HepG2 (cell line): ENCODE data around the gene RPS19BP1. TPM values are rescaled to one million over a fixed set of nuclear protein-coding genes. Genes with fewer than 3 reads are reported as not detected.

Experiments
- DPF2 ChIP-seq: sonication (generic); formaldehyde crosslinking; IDR thresholded peaks from 2 replicates; pipeline ENCODE4 v1.4.0; 2020; ENCODE audit warnings: mild to moderate bottlenecking, low read depth, missing genetic modification reagents, borderline replicate concordance
- ERF ChIP-seq: IDR thresholded peaks from 2 replicates; pipeline ENCODE4 v1.6.1; 2018; ENCODE audit warnings: missing biosample characterization, missing genetic modification reagents
- MXI1 ChIP-seq: IDR thresholded peaks from 3 replicates; pipeline ENCODE4 v1.6.1; 2012; ENCODE audit warnings: low read depth, low read length, inconsistent platforms, borderline replicate concordance
- PAWR ChIP-seq: sonication (generic); formaldehyde crosslinking; IDR thresholded peaks from 2 replicates; pipeline ENCODE4 v1.4.0; 2020; ENCODE audit warnings: missing genetic modification reagents, mild to moderate bottlenecking, borderline replicate concordance
- PAX8 ChIP-seq: sonication (generic); formaldehyde crosslinking; IDR thresholded peaks from 2 replicates; pipeline ENCODE4 v1.8.0; 2022; ENCODE audit warnings: mild to moderate bottlenecking, missing genetic modification reagents, borderline replicate concordance
- PHF21A ChIP-seq: sonication (generic); formaldehyde crosslinking; IDR thresholded peaks from 2 replicates; pipeline ENCODE4 v1.5.0; 2020; ENCODE audit warnings: mild to moderate bottlenecking, missing genetic modification reagents
- PPARG ChIP-seq: conservative IDR thresholded peaks from 2 replicates; pipeline ENCODE4 v1.6.1; 2016; ENCODE audit warnings: missing biosample characterization, missing genetic modification reagents
- REPIN1 ChIP-seq: sonication (generic); formaldehyde crosslinking; IDR thresholded peaks from 2 replicates; pipeline ENCODE4 v1.8.0; 2022; ENCODE audit warnings: missing genetic modification reagents, low read depth, mild to moderate bottlenecking, borderline replicate concordance
- ZFP90 ChIP-seq: sonication (generic); formaldehyde crosslinking; IDR thresholded peaks from 2 replicates; pipeline ENCODE4 v1.8.0; 2022; ENCODE audit warnings: missing genetic modification reagents, mild to moderate bottlenecking, inconsistent platforms, borderline replicate concordance
- ZNF616 ChIP-seq: sonication (generic); formaldehyde crosslinking; IDR thresholded peaks from 2 replicates; pipeline ENCODE4 v1.5.0; 2020; ENCODE audit warnings: low read depth, mild to moderate bottlenecking, missing genetic modification reagents
- ZNF83 ChIP-seq: sonication (generic); formaldehyde crosslinking; IDR thresholded peaks from 2 replicates; pipeline ENCODE4 v1.4.0; 2020; ENCODE audit warnings: missing genetic modification reagents, mild to moderate bottlenecking, borderline replicate concordance
- ZZZ3 ChIP-seq: sonication (generic); formaldehyde crosslinking; IDR thresholded peaks from 2 replicates; pipeline ENCODE4 v1.4.0; 2020; ENCODE audit warnings: missing genetic modification reagents, mild to moderate bottlenecking, borderline replicate concordance
- polyA plus RNA-seq, 8 experiments: library from polyadenylated mRNA; depleted of rRNA in 3 of 8; stranded (reverse) in 7 of 8; unstranded in 1 of 8; fragments of >200 nt; fragmentation: Illumina TruSeq in 4 of 8; extraction: Trizol in 4 of 8; gene quantifications; 2 replicates each; pipeline versions ENCODE4 v1.2.1 to v1.2.3, GENCODE V29; 2011 to 2016; ENCODE audit warnings: low read depth in 4 of 8, missing spikeins in 1 of 8, mixed read lengths in 1 of 8; ENCODE audit not compliant: insufficient read depth in 1 of 8
- total RNA-seq, 5 experiments: library from RNA; depleted of rRNA; stranded (reverse); fragments of >200 nt; fragmentation: Illumina TruSeq; extraction: Trizol; gene quantifications; 2 replicates each; pipeline ENCODE4 v1.2.3, GENCODE V29; 2016; ENCODE audit warnings: low read depth in 1 of 5
- TF ChIP-seq, protein P1 (sequence below): IDR thresholded peaks from 2 replicates; pipeline ENCODE4 v1.6.1; 2016; ENCODE audit warnings: mild to moderate bottlenecking
- TF ChIP-seq, protein P2 (sequence below): sonication (generic); formaldehyde crosslinking; IDR thresholded peaks from 2 replicates; pipeline ENCODE4 v1.4.0; 2020; ENCODE audit warnings: missing genetic modification reagents
- TF ChIP-seq, protein P3 (sequence below): sonication (generic); formaldehyde crosslinking; IDR thresholded peaks from 2 replicates; pipeline ENCODE4 v1.5.1; 2020; ENCODE audit warnings: mild to moderate bottlenecking, missing genetic modification reagents, borderline replicate concordance
- TF ChIP-seq, protein P4 (sequence below): sonication (generic); formaldehyde crosslinking; IDR thresholded peaks from 2 replicates; pipeline ENCODE4 v1.9.0; 2021; ENCODE audit warnings: missing genetic modification reagents, borderline replicate concordance
- TF ChIP-seq, protein P5 (sequence below): sonication (generic); formaldehyde crosslinking; IDR thresholded peaks from 2 replicates; pipeline ENCODE4 v1.4.0; 2020; ENCODE audit warnings: missing genetic modification reagents

RPS19BP1 gene
- total and polyA plus RNA-seq, 2 of the 13 experiments (the other 11 are each of a cell fraction or from before 2014, with no cell fraction given): 44.3 to 81.3 TPM

DNA sequence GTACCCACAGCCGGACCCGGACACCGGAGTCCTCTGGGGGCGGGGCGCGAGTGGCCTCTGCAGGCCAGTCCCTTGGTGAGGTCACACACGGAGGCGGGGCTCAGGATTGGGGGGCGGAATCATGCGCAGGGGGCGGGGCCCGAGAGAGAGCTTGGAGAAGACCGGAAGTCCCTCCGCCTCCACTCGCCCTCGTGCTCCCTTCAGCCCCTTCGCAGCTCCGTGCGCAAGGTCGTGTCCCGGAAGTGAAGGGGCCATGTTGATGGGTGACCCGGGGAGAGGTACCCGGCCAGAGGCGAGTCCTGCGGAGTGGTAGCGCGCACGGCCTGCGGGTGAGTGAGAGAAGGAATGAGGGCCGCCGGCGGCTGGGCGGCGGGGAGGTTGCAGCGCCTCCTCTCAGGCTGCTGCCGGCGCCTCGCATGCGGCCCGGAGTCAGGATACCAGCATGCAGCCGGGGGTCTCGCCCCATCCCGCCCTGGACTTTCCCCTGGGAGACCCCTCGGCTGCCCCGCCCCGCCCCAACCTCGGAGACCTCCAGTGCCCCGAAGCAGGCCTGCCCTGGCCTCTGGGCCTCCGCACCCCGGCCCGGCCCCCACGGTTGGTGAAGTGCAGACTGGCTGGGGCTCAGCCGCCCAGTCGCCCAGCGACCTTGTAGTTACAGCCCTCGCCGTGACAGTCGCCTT, 30.3 kb downstream of the RPS19BP1 start, which contains the start of gene MIEF1 (continued):
- no peak for TF ChIP-seq PAWR (CRISPR knock-in tag)
- peak; percentile 94; the same call in 1 of the 3 replicates for TF ChIP-seq MXI1
- TF ChIP-seq, protein P1, sequence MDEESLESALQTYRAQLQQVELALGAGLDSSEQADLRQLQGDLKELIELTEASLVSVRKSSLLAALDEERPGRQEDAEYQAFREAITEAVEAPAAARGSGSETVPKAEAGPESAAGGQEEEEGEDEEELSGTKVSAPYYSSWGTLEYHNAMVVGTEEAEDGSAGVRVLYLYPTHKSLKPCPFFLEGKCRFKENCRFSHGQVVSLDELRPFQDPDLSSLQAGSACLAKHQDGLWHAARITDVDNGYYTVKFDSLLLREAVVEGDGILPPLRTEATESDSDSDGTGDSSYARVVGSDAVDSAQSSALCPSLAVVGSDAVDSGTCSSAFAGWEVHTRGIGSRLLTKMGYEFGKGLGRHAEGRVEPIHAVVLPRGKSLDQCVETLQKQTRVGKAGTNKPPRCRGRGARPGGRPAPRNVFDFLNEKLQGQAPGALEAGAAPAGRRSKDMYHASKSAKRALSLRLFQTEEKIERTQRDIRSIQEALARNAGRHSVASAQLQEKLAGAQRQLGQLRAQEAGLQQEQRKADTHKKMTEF (CRISPR knock-in tag): peak; percentile 88
- peak; percentile 42; the same call in 1 of the 2 replicates for TF ChIP-seq PHF21A (CRISPR knock-in tag)
- no peak; the same call in 1 of the 2 replicates for TF ChIP-seq ZFP90
- TF ChIP-seq, protein P2, sequence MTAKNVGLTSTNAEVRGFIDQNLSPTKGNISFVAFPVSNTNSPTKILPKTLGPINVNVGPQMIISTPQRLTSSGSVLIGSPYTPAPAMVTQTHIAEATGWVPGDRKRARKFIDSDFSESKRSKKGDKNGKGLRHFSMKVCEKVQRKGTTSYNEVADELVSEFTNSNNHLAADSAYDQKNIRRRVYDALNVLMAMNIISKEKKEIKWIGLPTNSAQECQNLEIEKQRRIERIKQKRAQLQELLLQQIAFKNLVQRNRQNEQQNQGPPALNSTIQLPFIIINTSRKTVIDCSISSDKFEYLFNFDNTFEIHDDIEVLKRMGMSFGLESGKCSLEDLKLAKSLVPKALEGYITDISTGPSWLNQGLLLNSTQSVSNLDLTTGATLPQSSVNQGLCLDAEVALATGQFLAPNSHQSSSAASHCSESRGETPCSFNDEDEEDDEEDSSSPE: peak; percentile 66; the same call in 1 of the 2 replicates
- TF ChIP-seq, protein P3, sequence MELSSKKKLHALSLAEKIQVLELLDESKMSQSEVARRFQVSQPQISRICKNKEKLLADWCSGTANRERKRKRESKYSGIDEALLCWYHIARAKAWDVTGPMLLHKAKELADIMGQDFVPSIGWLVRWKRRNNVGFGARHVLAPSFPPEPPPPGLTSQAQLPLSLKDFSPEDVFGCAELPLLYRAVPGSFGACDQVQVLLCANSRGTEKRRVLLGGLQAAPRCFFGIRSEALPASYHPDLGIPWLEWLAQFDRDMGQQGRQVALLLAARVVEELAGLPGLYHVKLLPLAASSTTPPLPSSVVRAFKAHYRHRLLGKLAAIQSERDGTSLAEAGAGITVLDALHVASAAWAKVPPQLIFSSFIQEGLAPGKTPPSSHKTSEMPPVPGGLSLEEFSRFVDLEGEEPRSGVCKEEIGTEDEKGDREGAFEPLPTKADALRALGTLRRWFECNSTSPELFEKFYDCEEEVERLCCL: peak; percentile 28; the same call in 1 of the 2 replicates
- no peak; the same call in 1 of the 2 replicates for TF ChIP-seq PPARG (CRISPR knock-in tag)
- TF ChIP-seq ZNF83 (CRISPR knock-in tag): no peak; the same call in 1 of the 2 replicates
- TF ChIP-seq PAX8 (CRISPR knock-in tag): no peak
- TF ChIP-seq, protein P4, sequence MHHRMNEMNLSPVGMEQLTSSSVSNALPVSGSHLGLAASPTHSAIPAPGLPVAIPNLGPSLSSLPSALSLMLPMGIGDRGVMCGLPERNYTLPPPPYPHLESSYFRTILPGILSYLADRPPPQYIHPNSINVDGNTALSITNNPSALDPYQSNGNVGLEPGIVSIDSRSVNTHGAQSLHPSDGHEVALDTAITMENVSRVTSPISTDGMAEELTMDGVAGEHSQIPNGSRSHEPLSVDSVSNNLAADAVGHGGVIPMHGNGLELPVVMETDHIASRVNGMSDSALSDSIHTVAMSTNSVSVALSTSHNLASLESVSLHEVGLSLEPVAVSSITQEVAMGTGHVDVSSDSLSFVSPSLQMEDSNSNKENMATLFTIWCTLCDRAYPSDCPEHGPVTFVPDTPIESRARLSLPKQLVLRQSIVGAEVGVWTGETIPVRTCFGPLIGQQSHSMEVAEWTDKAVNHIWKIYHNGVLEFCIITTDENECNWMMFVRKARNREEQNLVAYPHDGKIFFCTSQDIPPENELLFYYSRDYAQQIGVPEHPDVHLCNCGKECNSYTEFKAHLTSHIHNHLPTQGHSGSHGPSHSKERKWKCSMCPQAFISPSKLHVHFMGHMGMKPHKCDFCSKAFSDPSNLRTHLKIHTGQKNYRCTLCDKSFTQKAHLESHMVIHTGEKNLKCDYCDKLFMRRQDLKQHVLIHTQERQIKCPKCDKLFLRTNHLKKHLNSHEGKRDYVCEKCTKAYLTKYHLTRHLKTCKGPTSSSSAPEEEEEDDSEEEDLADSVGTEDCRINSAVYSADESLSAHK: no peak
- TF ChIP-seq REPIN1 (CRISPR knock-in tag): peak; percentile 63; the same call in 1 of the 2 replicates
- TF ChIP-seq ERF (CRISPR knock-in tag): peak; percentile 94
- 0 out of 2 replicates have a peak, but pooled peaks have one; percentile 25 for TF ChIP-seq ZNF616 (CRISPR knock-in tag)
- TF ChIP-seq, protein P5, sequence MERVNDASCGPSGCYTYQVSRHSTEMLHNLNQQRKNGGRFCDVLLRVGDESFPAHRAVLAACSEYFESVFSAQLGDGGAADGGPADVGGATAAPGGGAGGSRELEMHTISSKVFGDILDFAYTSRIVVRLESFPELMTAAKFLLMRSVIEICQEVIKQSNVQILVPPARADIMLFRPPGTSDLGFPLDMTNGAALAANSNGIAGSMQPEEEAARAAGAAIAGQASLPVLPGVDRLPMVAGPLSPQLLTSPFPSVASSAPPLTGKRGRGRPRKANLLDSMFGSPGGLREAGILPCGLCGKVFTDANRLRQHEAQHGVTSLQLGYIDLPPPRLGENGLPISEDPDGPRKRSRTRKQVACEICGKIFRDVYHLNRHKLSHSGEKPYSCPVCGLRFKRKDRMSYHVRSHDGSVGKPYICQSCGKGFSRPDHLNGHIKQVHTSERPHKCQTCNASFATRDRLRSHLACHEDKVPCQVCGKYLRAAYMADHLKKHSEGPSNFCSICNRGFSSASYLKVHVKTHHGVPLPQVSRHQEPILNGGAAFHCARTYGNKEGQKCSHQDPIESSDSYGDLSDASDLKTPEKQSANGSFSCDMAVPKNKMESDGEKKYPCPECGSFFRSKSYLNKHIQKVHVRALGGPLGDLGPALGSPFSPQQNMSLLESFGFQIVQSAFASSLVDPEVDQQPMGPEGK: peak; percentile 74
- TF ChIP-seq DPF2 (CRISPR knock-in tag): no peak
- TF ChIP-seq ZZZ3 (CRISPR knock-in tag): peak; percentile 77; the same call in 1 of the 2 replicates
